ENCODE results near the gene DNAJC5G. TPM values are rescaled to one million over a fixed set of nuclear protein-coding genes. Genes with fewer than 3 reads are reported as not detected.
A peak's percentile ranks its signal among the peaks of the same experiment; 100 is the strongest.

DNAJC5G gene
- total RNA-seq, 1 donor from 2014 or later = not detected

DNA sequence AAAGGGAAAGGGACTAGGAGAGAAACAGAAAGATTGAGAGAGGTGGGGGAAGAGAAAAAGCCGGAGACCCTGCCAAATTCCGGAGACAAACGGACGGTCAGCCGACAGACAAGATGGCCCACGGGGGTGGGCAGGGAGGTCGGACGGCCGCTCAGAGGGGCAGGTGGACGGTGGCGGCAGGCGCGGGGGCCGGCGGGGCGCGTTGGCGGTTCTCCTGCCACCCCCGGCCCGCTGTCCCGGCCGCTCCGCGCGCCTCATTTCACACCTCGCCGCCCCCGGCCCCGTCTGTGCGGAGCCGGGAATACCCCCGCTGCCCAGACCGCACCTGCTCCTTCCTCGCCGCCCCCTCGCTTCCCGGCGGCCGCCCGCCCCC is 13.3 kb upstream of the DNAJC5G start:
- Histone ChIP-seq H3K4me2 (peak overlapping the region; percentile 80), H3K27ac (no peak overlapping the region), H3K9ac (no peak overlapping the region), H4K20me1 (ENCODE audit: low read depth) (peaks cover 10% of the 10 kb centered on the region), H3K4me3 (peak overlapping the region; percentile 58), H3K79me2 (ENCODE audit: low read depth) (no peaks in the 10 kb centered on the region), H3K36me3 (no peaks in the 10 kb centered on the region), H3K4me1 (peaks cover 8% of the 10 kb centered on the region), H2AFZ (replicated peaks) (peak overlapping the region; percentile 64), H3K27me3 (peaks cover 76% of the 10 kb centered on the region), H3F3A (ENCODE audit: low read depth) (peaks cover 26% of the 10 kb centered on the region), H3K9me3 (ENCODE audit: low read depth) (no peaks in the 10 kb centered on the region)
- H3K4me3 Mint-ChIP-seq = peak overlapping the region; percentile 80
- H3K36me3 Mint-ChIP-seq = no peaks in the 10 kb centered on the region
- peak; percentile 54 for DNase-seq (ENCODE audit: low spot score)
- H3K4me1 Mint-ChIP-seq = peaks cover 27% of the 10 kb centered on the region
- H3K9me3 Mint-ChIP-seq = peaks cover 4% of the 10 kb centered on the region
- TF ChIP-seq EZH2 (IDR thresholded peaks at IDR 0.05) (peak; percentile 74), EZH2phosphoT487 (IDR thresholded peaks at IDR 0.05) (peak; percentile 62)
- TF ChIP-seq, protein P1, sequence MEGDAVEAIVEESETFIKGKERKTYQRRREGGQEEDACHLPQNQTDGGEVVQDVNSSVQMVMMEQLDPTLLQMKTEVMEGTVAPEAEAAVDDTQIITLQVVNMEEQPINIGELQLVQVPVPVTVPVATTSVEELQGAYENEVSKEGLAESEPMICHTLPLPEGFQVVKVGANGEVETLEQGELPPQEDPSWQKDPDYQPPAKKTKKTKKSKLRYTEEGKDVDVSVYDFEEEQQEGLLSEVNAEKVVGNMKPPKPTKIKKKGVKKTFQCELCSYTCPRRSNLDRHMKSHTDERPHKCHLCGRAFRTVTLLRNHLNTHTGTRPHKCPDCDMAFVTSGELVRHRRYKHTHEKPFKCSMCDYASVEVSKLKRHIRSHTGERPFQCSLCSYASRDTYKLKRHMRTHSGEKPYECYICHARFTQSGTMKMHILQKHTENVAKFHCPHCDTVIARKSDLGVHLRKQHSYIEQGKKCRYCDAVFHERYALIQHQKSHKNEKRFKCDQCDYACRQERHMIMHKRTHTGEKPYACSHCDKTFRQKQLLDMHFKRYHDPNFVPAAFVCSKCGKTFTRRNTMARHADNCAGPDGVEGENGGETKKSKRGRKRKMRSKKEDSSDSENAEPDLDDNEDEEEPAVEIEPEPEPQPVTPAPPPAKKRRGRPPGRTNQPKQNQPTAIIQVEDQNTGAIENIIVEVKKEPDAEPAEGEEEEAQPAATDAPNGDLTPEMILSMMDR (IDR thresholded peaks at IDR 0.05) = no peak
- H3K27me3 Mint-ChIP-seq (ENCODE audit: insufficient read depth, low read depth) = peaks cover 45% of the 10 kb centered on the region
- H3K27ac Mint-ChIP-seq = no peak overlapping the region

DNA sequence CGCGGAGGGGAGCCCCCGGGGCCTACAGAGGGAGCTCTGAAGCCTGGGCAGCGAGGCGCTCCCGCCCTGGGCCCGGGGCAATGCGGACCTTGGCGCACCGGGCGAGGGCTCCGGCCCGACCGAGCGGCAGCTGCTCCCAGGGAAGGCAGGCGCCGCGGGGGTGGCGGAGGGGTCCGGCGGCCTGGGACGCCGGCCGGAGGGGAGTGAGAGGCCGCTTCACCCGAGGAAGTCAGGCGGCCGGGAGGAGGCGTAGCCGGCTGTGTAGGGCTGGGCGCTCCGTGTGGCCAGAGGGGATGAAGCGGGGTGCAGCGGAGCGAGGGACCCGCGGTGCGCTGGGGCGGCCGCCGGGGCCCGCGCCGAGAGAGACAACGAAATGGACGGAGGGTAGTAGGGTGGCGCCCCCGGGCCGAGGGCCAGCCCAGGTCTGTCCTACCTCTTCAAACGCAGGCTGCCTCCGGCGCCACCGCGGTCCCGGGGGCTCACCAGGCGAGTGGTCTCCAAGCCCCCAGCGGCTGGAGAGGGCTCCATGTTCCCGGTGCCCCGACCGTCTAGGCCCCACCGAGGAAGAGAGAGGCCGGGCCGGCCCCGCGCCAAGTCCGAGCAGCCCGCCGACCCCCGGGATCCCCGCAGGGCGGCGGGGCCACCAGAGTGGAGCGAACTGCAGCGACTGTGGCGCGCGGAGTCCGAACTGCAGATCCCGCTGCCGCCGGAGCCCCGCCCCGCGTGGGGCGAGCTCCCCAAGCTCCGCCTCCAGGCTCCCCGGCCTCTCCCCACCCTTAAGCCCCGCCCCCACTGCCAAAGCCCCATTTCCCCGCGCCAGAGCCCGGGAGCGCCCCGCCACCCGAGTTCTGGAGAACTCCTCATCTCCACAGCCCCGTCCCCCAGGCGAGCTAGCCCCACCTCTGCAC is 12.6 kb upstream of the DNAJC5G start, which contains the start of gene SLC30A3:
SLC30A3 (minus strand) TSS at position 669 of the 908 bp plus-strand sequence; CDS start at position 528, 141 bp downstream.
- peaks cover 27% of the 10 kb centered on the region for H3K4me1 Mint-ChIP-seq

DNA sequence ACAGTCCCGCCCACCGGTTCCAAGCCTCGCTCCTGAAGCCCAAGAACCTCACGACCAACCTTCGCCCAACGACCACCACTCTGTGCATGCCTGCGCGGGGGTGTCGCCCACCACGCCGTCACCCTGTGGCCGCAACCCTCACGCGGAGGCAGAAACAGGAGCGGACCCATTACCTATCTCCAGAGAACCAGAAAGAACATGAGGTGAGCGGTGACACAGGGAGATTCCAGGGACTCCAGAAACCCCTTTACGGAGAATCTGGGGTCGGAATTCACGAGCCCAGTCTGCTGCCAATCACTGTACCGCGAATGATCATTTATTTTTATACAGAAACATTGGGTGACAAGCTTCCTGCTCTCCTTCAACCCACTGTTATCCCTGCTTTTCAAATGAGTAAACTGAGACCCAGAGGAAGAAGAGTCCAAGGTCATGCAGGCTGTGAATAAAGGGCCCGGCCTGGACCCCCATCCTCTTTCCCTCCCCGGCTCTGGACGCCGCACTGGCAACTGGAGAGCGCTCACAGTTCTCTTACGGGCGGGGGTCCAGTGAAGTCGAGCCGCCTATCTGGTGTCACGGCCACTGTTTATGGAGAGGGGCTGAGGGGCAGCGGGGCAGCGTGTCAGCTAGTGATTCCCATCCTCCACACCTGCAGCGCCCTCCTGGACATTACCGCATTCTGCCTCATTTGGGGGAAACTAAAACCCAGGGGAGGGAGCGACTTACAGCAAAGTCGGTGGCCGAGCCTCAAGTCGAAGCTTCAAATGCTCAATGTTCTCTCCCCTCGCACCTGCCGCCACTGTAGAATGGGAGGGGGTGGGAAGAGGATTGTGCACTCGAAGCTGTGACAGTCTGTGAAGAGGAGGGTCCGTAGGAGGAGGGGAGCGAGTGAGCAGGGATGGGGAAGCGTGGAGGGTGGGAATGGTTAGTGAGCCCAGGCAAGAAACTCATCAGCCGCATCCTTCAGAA is 11.7 kb upstream of the DNAJC5G start:
- Histone ChIP-seq H2AFZ (replicated peaks) (no peak overlapping the region), H3K9me3 (ENCODE audit: low read depth) (no peaks in the 10 kb centered on the region), H3K79me2 (ENCODE audit: low read depth) (no peaks in the 10 kb centered on the region), H4K20me1 (ENCODE audit: low read depth) (peaks cover 10% of the 10 kb centered on the region), H3K36me3 (no peaks in the 10 kb centered on the region), H3K9ac (no peak overlapping the region), H3F3A (ENCODE audit: low read depth) (peaks cover 26% of the 10 kb centered on the region), H3K4me3 (peak overlapping the region; percentile 58), H3K27ac (no peak overlapping the region), H3K4me1 (peaks cover 8% of the 10 kb centered on the region), H3K27me3 (peaks cover 82% of the 10 kb centered on the region), H3K4me2 (peak overlapping the region; percentile 80)
- DNase-seq (ENCODE audit: low spot score) = peak; percentile 42
- no peak overlapping the region for H3K27ac Mint-ChIP-seq
- H3K4me3 Mint-ChIP-seq = peak overlapping the region; percentile 89
- peaks cover 4% of the 10 kb centered on the region for H3K9me3 Mint-ChIP-seq
- H3K4me1 Mint-ChIP-seq = peaks cover 27% of the 10 kb centered on the region
- TF ChIP-seq, protein P1 (IDR thresholded peaks at IDR 0.05) = no peak
- TF ChIP-seq EZH2 (IDR thresholded peaks at IDR 0.05) = peak; percentile 73
- peak; percentile 93 for TF ChIP-seq EZH2phosphoT487 (IDR thresholded peaks at IDR 0.05)
- H3K27me3 Mint-ChIP-seq (ENCODE audit: insufficient read depth, low read depth) = peaks cover 41% of the 10 kb centered on the region
- no peaks in the 10 kb centered on the region for H3K36me3 Mint-ChIP-seq

More for the DNA sequence above, 12.6 kb upstream of the DNAJC5G start, which contains the start of gene SLC30A3:
- H3K36me3 Mint-ChIP-seq = no peaks in the 10 kb centered on the region
- H3K27me3 Mint-ChIP-seq (ENCODE audit: insufficient read depth, low read depth) = peaks cover 41% of the 10 kb centered on the region
- no peak within 1 kb of the TSS for H3K27ac Mint-ChIP-seq
- peak within 1 kb of the TSS; percentile 89 for H3K4me3 Mint-ChIP-seq
- H3K4me2 ChIP-seq = peak within 1 kb of the TSS; percentile 80
- peaks cover 8% of the 10 kb centered on the region for H3K4me1 ChIP-seq
- H3K27ac ChIP-seq = no peak within 1 kb of the TSS
- peaks cover 82% of the 10 kb centered on the region for H3K27me3 ChIP-seq
- TF ChIP-seq, protein P1 (IDR thresholded peaks at IDR 0.05) = peak; percentile 3
- TF ChIP-seq EZH2 (IDR thresholded peaks at IDR 0.05) (peak; percentile 85), EZH2phosphoT487 (IDR thresholded peaks at IDR 0.05) (peak; percentile 68)
- no peaks in the 10 kb centered on the region for H3K79me2 ChIP-seq (ENCODE audit: low read depth)
- peak; percentile 74 for DNase-seq (ENCODE audit: low spot score)
- peak within 1 kb of the TSS; percentile 64 for H2AFZ ChIP-seq (replicated peaks)
- peaks cover 4% of the 10 kb centered on the region for H3K9me3 Mint-ChIP-seq
- H3K4me3 ChIP-seq = peak within 1 kb of the TSS; percentile 58
- H3K9me3 ChIP-seq (ENCODE audit: low read depth) = no peaks in the 10 kb centered on the region
- no peak within 1 kb of the TSS for H3K9ac ChIP-seq
- H3K36me3 ChIP-seq = no peaks in the 10 kb centered on the region
- H4K20me1 ChIP-seq (ENCODE audit: low read depth) = peaks cover 10% of the 10 kb centered on the region
- peaks cover 26% of the 10 kb centered on the region for H3F3A ChIP-seq (ENCODE audit: low read depth)

All from neural progenitor cell (in vitro differentiated cells).